ENCODE data around the gene SLC6A16. TPM values are rescaled to one million over a fixed set of nuclear protein-coding genes. Genes with fewer than 3 reads are reported as not detected.

SLC6A16 gene
- total RNA-seq, 1 experiment from 2014 or later, result 0.61 TPM

- Histone ChIP-seq H3K4me2 (no peak overlapping the region), H3K4me3 (no peak overlapping the region), H3K79me2 (ENCODE audit: low read depth) (no peaks in the 10 kb centered on the region), H3K27me3 (ENCODE audit: insufficient read depth, low read depth) (peaks cover 65% of the 10 kb centered on the region), H4K20me1 (ENCODE audit: insufficient read depth) (no peaks in the 10 kb centered on the region), H3K4me1 (replicated peaks; ENCODE audit: insufficient read depth) (no peaks in the 10 kb centered on the region), H3K9me3 (ENCODE audit: insufficient read depth, low read depth) (no peaks in the 10 kb centered on the region), H3F3A (ENCODE audit: insufficient read depth, low read depth) (no peaks in the 10 kb centered on the region), H3K36me3 (ENCODE audit: low read depth) (no peaks in the 10 kb centered on the region), H3K9me2 (ENCODE audit: insufficient read depth) (no peaks in the 10 kb centered on the region), H3K27ac (no peak overlapping the region), H2AFZ (no peak overlapping the region)
- BruUV-seq (replicated peaks), result no TSS peak
- TF ChIP-seq CTCF (conservative IDR thresholded peaks at IDR 0.05) (no peak), EZH2 (IDR thresholded peaks at IDR 0.05; ENCODE audit: low read depth) (no peak)
- DNase-seq, result no peak
- intact Hi-C loops (cut with micrococcal nuclease; ENCODE audit: unreplicated experiment), result no loop called here
- ChIA-PET CTCF (no interaction called here), POLR2A (ENCODE audit: unreplicated experiment) (no interaction called here)
Observed at GRCh38 chr19:49249933-49250332, 75.1 kb downstream of the SLC6A16 start.

- intact Hi-C loops (cut with micrococcal nuclease; ENCODE audit: unreplicated experiment), result no loop called here
- H3K4me1 ChIP-seq (replicated peaks; ENCODE audit: insufficient read depth), result no peaks in the 10 kb centered on the region
- ChIA-PET POLR2A (ENCODE audit: unreplicated experiment) (interaction anchor here (0.6 to 0.7 kb wide), 2 partner anchors 429 to 533 kb away, joined by 3 read pairs; no protein-coding TSS in a partner anchor), CTCF (interaction anchor here (0.6 kb wide), 1 partner anchor 177 kb away, joined by 5 read pairs; no protein-coding TSS in a partner anchor)
- TF ChIP-seq EZH2 (IDR thresholded peaks at IDR 0.05; ENCODE audit: low read depth) (no peak), CTCF (conservative IDR thresholded peaks at IDR 0.05) (no peak)
- H3K79me2 ChIP-seq (ENCODE audit: low read depth), result no peaks in the 10 kb centered on the region
- H3K4me2 ChIP-seq, result no peak overlapping the region
- H3K4me3 ChIP-seq, result no peak overlapping the region
- H3K27ac ChIP-seq, result no peak overlapping the region
- peaks cover 42% of the 10 kb centered on the region for H3K27me3 ChIP-seq (ENCODE audit: insufficient read depth, low read depth)
- no peaks in the 10 kb centered on the region for H3K36me3 ChIP-seq (ENCODE audit: low read depth)
- no peaks in the 10 kb centered on the region for H3K9me2 ChIP-seq (ENCODE audit: insufficient read depth)
- H2AFZ ChIP-seq, result no peak overlapping the region
- no peaks in the 10 kb centered on the region for H3F3A ChIP-seq (ENCODE audit: insufficient read depth, low read depth)
- no peaks in the 10 kb centered on the region for H4K20me1 ChIP-seq (ENCODE audit: insufficient read depth)
- BruUV-seq (replicated peaks), result no TSS peak
- H3K9me3 ChIP-seq (ENCODE audit: insufficient read depth, low read depth), result no peaks in the 10 kb centered on the region
- DNase-seq, result no peak
Observed at GRCh38 chr19:49247676-49248075, 77.3 kb downstream of the SLC6A16 start.

- H3F3A ChIP-seq (ENCODE audit: insufficient read depth, low read depth), result no peaks in the 10 kb centered on the region
- no peaks in the 10 kb centered on the region for H3K36me3 ChIP-seq (ENCODE audit: low read depth)
- intact Hi-C loops (cut with micrococcal nuclease; ENCODE audit: unreplicated experiment), result no loop called here
- no peaks in the 10 kb centered on the region for H3K79me2 ChIP-seq (ENCODE audit: low read depth)
- H3K27me3 ChIP-seq (ENCODE audit: insufficient read depth, low read depth), result peaks cover 11% of the 10 kb centered on the region; the same call in 1 of the 2 replicates
- no peaks in the 10 kb centered on the region for H3K4me1 ChIP-seq (replicated peaks; ENCODE audit: insufficient read depth)
- no peak for DNase-seq
- H3K9me2 ChIP-seq (ENCODE audit: insufficient read depth), result no peaks in the 10 kb centered on the region
- TF ChIP-seq CTCF (conservative IDR thresholded peaks at IDR 0.05), result no peak
- no peak for TF ChIP-seq EZH2 (IDR thresholded peaks at IDR 0.05; ENCODE audit: low read depth)
- H3K4me3 ChIP-seq, result no peak overlapping the region
- BruUV-seq (replicated peaks), result no TSS peak
- H4K20me1 ChIP-seq (ENCODE audit: insufficient read depth), result no peaks in the 10 kb centered on the region
- ChIA-PET CTCF (no interaction called here), POLR2A (ENCODE audit: unreplicated experiment) (interaction anchor here (0.5 kb wide), 1 partner anchor 283 kb away, joined by 8 read pairs; the partner anchor contains the start of gene RCN3)
- H2AFZ ChIP-seq, result no peak overlapping the region
- no peaks in the 10 kb centered on the region for H3K9me3 ChIP-seq (ENCODE audit: insufficient read depth, low read depth)
- H3K4me2 ChIP-seq, result no peak overlapping the region
- no peak overlapping the region for H3K27ac ChIP-seq
Observed at GRCh38 chr19:49244256-49244655, 80.7 kb downstream of the SLC6A16 start.

Measured in PC-9 (cell line).